ENCODE measurements around the gene LINC00237.

Gene LINC00237

DNA sequence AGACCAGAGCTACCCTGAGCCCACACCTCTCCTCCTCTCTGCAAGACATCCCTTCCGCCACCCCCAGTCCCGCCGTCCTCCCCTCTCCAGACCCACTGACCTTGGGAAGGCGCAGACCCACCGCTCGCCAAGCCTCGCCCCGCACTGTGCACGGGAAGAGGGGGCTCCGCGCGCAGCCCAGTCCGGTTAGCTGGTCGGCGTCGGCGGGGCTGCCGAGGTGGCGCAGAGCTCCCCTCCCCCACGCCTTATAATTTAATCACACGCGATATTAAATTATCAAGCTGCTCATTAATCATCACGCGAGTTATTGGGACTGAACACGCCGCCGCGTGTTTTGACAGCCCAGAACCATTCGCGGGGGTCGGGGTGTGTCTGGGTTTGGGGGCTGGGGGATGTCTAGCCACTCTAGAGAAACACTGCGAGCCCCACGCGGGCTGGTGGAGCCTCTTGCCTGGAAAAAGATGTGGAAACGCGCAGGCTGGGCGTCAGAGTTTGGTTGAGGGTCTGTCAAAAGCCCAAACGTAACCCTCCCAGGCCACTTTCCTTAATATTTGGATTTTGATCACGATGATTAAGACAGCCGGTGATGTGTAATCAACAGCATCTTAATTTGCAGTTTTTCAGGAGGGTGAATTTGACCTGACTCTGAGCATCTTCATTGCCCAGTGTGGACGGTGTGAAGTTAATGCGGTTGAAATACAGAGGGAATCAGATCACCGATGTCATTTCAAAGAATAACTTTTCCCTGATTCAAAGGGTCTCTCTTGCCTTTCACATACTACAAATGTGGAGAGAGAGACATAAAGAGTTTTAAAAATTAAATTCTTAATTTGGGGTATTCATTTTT is at the start of gene LINC00237:
LINC00237 (minus strand) TSS at position 188 of the 847 bp plus-strand sequence.
- no peak for DNase-seq (ENCODE audit: low spot score)

DNA sequence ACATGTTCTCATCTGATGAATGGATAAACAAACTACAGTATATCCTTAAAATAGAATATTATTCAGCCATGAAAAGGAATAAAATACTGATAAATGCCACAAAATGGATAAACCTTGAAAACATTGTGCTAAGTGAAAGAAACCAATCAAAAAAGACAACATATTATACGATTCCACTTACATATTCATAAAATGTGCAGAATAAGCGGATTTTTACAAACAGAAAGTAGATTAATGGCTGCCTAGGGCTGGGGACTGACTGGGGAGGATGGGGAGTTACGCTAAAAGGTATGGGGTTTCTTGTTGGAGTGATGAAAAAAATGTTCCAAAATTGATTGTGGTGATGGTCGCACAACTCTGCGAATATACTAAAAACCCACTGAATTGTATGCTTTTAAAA is 49.1 kb upstream of the LINC00237 start:
- no peak for DNase-seq (ENCODE audit: low spot score)

- DNase-seq (ENCODE audit: low spot score): no peak
Observed at GRCh38 chr20:21154692-21155091, 48.5 kb upstream of the LINC00237 start.

GRCh38 chr20:21151791-21152190 is 45.6 kb upstream of the LINC00237 start:
- no peak for DNase-seq (ENCODE audit: low spot score)

DNA sequence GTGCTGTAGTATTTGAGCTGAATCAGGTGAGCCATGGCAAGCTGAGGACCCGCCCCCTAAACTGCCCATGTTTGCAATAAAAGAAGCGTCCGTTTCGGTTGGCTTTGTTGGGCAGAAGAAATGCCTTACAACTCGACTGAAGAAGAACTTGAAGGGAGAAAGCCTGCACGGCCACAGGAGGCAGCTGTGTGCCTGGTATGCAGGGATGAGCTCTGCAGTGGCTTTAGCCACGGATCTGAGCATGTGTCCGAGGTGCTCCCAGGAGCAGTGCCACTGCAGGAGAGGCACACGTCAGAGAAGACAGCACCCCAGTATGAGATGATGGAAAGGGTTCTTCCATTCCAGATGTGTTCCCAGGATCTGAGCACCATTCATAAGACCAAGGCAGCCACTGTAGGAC is 43.2 kb upstream of the LINC00237 start:
- DNase-seq (ENCODE audit: low spot score): no peak

DNA sequence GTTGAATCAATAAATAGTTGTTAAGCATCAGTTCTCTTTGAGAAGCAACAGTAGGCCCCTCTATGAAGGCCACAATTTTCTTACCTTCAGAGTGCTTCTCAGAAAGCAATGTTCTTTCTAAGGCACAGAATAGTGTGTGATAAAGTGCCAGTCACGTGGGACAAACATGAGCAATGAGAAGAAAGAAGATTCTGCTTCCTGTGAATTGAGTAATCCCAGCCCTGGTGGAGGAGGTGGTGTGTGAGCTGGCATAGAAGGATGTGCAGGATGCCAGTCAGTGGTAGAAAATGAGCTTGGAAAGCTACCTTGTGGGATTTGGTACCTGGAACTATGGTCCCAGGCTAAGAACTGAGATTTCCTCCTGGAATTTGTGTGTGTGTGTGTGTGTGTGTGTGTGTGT is 41.4 kb upstream of the LINC00237 start:
- peak; percentile 58 for DNase-seq (ENCODE audit: low spot score)

GRCh38 chr20:21146215-21146614 is 40.1 kb upstream of the LINC00237 start:
- DNase-seq (ENCODE audit: low spot score): no peak

DNA sequence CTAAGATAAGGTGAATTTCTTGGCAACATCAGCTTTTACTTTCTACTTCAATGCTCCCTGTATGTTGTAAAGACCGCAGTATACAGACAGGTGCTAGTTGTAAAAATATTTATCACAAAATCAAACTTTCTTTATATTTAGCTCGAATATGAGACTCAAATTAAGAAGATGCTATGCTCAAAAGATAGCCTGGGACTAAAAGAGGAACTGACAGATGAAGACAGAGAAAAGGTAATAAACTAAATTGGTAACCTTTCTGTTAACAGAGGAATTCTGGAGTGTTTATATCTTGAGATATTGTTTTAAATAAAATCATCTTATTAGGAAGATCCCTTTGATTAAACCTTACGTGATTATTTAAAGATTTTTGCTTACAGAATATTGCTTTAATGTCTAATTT is 39.3 kb upstream of the LINC00237 start:
- no peak for DNase-seq (ENCODE audit: low spot score)

DNA sequence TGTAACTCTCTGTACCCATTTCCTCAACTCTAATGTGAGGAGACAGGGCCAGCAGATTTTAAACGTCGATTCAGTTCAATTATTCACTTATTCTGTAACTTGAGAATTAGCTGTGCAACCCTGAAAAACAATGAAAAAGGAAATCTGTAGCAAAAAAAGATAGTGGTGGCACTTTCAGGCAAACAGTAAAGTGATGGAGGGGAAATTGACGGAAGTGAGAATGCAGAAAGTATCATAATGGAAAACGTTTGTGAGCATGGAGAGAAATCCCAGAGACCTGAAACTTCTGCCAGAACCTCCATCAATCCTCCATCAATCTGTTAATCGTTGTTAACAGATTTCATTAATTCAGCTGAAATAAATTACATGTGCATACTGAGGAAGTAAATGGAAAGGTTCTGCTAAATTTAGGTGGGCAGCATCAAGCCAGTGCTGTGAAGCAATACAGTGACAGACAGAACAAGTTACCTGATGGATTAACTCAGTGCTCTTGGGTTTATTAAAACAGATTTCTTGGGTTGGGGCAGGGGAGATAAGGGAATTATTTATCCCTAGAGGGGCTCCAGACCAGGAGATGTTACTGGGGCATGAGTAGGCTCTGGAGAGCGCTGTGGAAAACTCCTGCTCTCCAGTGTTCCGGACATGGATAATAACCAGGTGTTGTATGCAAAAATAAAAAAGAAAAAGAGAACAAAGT is 37.2 kb upstream of the LINC00237 start:
- DNase-seq (ENCODE audit: low spot score): no peak

- DNase-seq (ENCODE audit: low spot score): no peak
Observed at GRCh38 chr20:21141825-21142224, 35.7 kb upstream of the LINC00237 start.

DNA sequence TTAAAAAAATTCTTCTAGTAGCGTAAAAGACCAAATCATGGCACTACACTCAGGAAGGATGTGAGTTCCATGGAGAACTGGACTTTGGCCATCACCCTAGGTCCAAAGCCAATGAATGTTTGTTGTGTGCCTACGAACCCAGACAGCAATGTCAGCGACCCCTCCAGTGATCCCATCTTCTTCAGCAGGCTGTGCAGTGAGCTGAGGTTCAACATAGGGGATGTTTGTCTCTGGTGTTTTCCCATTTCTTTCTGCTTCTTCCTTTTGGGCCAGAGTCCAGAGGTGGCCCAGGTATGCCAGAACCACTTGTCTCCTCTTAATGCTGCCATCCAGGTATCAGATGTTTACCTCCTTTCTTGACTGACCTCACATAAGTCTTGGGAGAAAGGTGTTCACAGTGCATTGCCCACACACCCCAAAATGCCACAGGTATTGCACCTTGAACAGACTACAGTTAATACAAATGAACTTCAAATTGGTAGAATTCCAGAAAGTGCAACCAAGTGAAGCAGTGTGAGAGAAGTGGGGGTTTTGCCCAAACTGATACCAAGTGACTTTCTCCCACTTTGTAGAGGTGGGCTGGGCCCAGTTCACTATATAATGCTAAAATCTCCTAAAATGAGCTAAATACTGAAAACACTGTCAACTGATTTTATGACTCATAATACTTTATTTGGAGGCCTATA is 33.9 kb upstream of the LINC00237 start:
- DNase-seq (ENCODE audit: low spot score): no peak

DNA sequence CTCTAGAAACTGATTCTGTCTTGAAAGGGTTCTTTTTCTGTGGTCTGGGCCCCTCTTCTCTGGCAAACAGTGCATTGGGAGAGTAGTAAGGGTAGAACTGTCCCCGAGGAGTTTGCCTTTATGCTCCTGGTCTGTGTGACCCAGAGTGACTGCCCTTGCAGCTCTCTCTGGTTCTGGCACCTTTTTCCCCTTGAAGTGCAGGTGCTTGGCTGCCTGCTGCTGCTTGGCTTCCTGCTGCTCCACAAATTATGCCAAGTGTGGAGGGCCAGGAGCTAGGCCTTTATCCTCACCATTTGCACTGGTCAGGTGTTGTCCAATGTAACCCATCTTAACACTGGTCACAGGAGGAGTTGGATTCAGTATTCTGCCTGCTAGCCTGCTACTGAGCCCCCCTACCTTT is 30.9 kb upstream of the LINC00237 start:
- no peak for DNase-seq (ENCODE audit: low spot score)

DNA sequence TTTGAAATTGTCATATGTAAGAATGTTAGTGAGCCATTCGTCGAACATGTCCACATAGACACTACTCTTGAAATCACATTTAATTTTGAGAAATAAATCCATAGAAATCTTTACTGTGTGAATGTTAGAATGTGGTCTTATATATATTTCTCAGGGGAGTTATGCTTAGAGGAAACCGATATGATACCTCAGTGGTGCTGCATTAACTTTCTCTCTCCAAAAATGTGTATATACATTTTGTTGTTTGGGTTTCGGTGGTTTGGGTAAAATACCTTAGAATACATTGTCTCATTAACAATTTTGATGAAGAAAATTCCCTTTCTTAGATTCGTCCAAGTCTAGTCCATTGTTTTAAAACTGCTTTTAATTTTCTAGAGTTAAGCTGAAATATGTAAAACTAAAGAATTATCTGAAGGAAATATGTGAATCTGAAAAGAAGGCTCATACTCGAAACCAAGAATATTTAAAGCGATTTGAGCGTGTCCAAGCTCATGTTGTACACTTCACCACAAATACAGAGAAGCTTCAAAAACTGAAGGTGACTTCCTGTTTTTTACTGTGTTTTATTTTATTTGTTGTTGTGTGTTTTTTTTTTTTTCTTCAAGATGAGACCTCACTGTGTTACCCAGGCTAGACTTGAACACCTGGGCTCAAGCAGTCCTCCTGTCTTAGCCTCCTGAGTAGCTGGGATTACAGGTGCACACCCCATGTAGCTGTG is 30.0 kb upstream of the LINC00237 start:
- no peak for DNase-seq (ENCODE audit: low spot score)

DNA sequence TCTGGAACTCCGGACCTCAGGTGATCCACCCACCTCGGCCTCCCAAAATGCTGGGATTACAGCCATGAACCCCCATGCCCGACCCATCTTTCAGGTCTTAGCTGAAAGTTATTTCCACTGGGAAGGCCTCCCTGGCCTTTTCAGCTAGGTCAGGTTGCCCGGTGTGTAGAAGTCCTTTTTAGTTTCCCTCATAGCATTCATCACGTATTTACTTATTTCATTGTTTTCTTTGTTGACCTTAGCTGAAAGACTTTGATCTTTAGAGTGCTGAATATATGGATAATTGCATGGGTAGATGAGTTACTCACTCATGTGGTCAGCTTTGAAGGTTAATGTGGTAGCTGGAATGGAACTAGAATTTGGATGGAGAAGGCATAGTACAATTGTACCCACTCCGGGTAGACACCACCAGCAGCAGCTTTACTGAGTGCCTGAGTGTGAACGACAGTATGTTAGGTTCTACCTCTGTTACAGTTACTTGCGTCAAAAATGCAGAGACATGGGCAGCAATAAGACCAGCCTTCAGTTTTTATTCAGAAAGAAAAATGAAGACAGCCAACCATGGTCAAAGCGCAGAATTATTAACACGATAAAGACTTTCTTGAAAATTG is 28.8 kb upstream of the LINC00237 start:
- DNase-seq (ENCODE audit: low spot score): no peak

DNA sequence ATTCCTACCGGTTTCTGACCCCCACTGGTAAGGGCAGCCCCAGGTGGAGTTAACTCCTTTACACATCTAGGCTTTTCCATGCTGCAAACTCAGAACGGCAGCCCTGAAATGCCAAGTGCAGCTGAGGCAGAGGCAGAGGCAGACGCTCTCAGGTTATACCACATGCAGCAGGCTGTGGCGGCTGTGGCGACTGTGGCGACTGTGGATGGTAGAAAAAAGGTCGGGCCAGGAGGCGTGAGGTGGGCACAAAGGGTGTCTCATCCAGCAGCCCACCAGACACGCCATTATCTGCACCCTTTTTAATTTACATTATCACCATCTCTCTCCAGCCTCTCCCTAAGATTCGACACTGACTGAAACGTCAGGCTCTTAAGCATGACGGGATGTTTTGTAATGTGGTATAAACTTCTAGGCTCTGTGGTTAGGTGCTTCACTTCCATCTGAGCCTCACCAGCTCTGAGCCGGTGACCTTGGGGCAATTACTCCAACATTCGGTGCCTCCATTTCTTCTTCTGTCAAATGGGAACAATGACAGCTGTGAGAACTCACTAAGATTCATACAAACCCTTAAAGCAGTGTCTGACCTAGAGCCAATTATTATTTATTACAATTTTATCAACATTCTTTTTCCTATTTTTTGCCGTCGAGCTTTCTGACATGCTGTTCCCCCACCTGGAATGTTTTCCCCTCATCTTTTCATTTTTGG is 27.9 kb upstream of the LINC00237 start:
- DNase-seq (ENCODE audit: low spot score): no peak

DNA sequence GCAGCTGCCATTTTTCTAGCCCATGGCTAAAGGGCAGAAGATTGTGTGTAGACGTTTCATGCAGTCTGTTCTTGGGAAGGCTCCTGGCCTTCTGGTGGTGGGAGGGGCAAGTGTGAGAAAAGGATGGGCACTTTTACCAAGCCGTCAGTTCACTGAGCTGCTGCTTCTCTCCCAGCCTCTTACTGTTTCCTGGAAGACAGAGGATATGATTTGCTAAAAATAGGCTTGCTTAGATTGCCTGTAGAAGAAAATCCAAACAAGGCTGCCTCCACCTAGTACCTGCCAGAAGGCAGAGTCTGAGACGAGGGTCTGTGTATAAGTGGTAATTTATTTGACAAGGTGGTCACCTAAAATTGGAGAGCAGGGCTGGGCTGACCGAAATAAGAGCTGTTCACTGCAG is 27.2 kb upstream of the LINC00237 start:
- DNase-seq (ENCODE audit: low spot score): no peak

- no peak for DNase-seq (ENCODE audit: low spot score)
Observed at GRCh38 chr20:21129861-21130260, 23.7 kb upstream of the LINC00237 start.

- no peak for DNase-seq (ENCODE audit: low spot score)
Observed at GRCh38 chr20:21127201-21127981, 21.2 kb upstream of the LINC00237 start.

DNA sequence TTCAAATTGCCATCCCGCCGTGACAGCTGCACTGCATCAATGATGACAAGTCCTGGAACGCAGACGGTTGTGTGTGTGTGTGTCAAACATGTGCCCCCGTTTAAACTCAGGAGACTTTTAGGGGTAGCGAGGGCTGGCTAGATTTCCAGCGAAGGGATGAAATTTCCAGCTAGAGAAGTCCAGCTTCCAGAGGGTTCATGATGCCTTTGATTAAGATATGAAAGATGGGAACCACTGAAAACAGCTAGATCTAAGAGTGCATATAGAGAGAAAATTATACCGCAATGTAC is 20.4 kb upstream of the LINC00237 start:
- no peak for DNase-seq (ENCODE audit: low spot score)

GRCh38 chr20:21125849-21126580 is 19.9 kb upstream of the LINC00237 start, which contains the start of gene KIZ:
Gene KIZ (plus strand): TSS chr20:21126082. CDS start chr20:21126116, 34 bp downstream.
- peak; percentile 95 for DNase-seq (ENCODE audit: low spot score)

All from putamen (tissue), 1 donor.